T-helper 1 cell (primary cell): ENCODE results near the gene XG.
"Not testable (repeated sequence)": the region's sequence is repeated elsewhere in the genome, so short reads cannot be mapped to it uniquely, and the experiment has no call there.

Source experiments
- DNase-seq, 5 donors: peaks; one replicate each; pipeline ENCODE4 v3.0.0-alpha.2; 2012 to 2020

Gene XG

DNA sequence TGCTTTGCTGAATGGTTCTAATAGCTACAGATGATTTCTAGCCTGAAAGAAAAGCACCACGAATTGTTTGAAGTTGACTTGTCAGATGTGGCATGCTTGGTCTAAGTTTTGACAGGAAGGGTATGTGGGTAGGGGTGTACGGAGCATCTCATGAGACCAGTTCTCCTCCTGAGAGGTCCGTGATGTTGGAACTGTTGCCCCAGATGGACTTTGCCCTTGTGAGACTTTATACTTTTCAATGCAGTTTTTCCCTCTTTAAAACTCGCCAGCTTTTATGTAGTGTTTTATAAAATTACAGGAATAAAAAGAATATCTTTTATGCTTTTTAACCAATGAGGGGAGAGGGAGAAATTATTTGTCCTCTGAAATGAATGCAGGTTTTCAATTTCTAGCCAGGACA, 16.6 kb upstream of the XG start:
- no peak for DNase-seq

DNA sequence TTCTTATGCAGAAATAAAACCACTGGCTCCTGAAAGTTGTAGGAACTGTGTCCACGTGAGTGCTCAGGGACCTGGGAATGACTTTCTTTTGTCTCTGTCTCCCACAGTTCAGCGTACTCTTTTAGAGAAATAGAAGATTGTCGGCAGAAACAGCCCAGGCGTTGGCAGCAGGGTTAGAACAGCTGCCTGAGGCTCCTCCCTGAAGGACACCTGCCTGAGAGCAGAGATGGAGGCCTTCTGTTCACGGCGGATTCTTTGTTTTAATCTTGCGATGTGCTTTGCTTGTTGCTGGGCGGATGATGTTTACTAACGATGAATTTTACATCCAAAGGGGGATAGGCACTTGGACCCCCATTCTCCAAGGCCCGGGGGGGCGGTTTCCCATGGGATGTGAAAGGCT, 11.2 kb upstream of the XG start:
- no peak for DNase-seq

DNA sequence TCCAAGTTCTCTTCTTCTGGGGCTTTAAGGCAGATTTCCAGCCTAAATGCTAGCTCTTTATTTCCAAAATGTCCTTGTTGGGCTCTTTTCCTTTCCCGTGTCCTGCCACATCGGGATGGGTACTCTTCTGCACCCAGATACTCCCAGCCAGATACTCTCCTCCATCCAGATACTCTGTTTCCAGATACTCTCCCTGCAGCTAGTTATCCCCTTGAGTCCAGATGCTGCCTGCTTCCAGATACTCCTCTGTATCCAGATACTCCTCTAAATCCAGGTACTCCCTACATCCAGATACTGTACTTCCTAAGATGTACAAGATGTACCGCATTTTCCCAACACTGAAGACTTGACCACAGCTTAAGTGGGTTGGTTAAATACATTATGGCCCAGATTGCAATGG, 10.5 kb upstream of the XG start:
- DNase-seq, result no peak

DNA sequence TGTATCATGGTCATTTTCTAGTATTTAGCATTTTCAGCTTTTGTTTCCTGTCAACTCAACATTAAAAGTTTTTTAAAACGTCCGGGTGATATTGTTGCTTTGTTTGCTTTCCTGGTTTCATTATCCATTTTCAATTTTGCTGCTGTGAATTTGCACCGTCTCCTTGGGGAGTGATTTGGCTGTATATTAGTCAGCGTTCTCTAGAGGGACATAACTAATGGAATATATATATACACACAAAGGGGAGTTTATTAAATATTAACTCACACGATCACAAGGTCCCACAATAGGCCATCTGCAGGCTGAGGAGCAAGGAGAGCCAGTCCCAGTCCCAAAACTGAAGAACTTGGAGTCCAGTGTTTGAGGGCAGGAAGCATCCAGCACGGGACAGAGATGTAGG, 5.6 kb upstream of the XG start:
- not testable (repeated sequence) for DNase-seq

DNA sequence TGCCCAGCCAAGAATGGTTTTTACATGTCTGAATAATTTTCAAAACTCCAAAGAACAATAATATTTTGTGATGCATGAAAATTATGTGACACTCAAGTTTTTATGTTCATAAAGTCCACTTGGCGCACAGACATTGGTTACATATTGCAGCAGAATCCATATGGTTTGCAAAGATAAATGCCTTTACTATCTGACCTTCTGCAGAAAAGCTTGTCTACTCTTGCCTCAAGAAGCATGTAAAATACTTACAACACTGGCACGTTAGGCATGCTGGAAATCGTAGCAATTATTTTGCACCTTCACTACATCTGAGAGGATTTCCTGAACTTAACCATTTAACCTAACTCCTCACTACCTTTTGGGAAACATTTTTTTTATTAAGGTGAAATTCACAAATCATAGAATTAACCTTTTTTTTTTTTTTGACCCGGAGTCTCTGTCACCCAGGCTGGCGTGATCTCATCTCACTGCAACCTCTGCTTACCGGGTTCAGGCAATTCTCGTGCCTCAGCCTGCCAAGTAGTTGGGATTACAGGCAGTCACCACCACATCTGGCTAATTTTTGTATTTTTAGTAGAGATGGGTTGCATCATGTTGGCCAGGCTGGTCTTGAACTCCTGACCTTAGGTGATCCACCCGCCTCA, 3.5 kb upstream of the XG start:
- DNase-seq, result no peak

DNA sequence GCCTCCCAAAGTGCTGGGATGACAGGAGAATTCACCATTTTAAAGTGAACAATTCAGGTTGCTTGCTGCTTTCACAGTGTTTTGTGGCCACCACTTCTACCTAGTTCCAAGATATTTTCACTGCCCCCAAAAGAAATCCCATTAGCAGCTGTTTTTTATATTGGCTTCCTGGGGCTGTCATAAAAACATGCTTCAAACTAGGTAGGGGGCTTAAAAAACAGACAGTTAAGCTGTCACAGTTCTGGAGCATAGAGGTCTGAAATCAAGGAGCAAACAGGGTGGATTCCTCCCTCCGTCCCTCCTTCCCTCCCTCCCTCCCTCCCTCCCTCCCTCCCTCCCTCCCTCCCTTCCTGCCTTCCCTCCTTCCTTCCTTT, 3.0 kb upstream of the XG start:
- DNase-seq, result no peak

DNA sequence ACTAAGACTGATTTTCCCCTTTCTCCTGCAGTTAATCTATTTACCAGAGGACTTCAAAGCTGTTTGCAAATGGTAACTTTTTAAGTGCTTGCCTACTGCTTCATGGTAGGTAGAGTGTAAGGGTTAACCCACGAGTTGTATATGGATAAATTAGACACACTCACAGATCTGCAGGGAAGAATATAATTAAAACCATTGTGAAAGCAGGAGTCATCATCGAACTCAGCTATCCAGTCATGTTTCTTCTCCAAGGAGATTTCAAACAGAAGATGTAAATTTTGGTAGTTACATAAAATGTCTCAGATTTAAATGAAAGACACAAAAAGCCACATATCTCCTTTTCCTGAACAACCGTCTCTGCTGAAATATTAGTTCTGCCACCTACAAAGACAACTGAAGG, 549 bp upstream of the XG start:
- no peak for DNase-seq

DNA sequence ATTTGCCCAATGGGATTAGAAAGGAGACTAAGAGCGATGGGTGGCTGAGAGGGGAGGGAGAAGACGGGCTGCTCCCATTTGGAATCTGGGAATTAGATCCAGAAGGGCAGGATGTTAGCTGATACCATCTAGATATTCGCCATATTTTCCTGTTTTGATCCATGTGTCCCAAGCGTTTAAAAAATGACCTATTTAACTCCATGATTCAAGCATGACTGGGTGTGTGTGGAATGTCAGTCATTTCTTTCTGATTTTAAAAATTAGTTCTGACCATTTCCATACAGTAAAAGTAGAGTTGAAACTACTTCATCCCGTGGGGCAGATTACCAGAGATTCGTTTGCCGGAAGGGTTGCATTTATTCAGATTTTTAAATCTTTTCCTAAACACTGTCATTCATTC, 601 bp downstream of the XG start:
- not testable (repeated sequence) for DNase-seq

DNA sequence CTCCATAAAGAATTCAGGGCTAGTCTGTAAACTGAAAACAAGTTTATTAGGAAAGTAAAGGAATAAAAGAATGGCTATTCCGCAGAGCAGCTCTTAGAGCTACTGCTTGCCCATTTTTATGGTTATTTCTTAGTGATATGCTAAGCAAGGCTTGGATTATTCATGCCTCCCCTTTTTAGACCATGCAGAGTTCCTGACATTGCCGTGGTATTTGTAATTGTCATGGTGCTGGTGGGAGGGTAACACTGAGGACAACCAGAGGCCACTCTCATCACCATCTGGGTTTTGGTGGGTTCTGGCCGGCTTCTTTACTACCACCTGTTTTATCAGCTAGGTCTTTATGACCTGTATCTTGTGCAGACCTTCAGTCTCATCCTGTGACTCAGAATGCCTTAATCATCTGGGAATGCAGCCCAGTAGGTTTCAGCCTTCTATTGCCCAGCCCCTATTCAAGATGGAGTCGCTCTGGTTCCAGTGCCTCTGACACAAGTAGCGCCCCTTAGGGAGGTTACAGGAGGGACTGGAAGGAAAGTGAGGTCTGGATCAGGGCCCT, 3.4 kb downstream of the XG start:
- DNase-seq, result not testable (repeated sequence)

DNA sequence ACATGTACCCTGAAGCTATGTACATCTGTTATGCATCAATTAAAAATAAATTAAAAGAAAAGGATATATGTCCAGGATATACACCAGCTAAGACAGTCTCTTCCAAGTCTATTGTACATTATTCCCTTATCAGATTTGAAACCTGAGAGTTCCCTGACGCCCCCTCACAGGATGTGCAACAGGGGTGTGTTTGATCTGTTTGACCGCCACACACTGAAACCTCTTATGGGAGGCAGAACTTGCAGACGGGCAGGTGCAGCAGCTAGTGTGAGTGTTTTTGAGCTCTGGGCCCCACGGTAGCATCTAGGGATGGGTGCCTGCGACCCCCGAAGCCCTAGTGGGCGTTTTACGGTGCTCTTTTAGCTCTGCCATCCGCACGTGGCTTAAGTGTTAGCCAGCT, 4.7 kb downstream of the XG start:
- DNase-seq, result no peak

DNA sequence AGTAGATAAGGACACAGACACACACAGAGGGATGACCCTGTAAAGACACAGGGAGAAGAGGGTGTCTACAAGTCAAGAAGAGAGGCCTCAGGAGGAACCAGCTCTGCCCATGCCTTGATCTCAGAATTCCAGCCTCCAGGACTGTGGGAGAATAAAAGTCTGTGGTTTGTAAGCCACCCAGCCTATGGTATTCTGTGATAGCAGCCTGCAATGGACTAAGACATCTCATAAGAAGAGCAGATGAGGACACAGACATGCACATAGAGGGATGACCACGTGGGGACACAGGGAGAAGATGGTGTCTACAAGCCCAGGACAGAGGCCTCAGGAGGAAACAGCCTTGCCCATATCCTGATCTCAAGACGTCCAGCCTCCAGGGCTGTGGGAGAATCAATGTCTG, 9.4 kb downstream of the XG start:
- DNase-seq, result no peak

DNA sequence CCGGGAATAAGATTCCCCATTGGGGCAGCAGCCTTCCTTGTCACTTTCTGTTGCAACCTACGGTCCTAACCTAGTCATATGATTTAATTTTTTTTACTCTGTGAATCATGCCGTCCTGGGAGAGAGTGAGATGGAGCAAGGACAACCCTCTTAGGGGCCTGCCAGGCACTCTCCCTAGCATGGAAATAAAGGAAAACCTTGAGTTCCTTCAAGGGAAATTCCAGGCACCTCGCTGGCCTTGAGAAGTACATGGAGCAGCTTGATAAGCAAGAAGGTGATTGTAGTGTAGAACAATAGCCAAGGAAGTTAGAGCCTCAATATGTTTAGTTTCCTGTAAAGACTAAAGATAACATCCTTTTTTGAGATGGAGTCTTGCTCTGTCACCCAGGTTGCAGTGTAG, 10.8 kb downstream of the XG start:
- DNase-seq, result not testable (repeated sequence)

DNA sequence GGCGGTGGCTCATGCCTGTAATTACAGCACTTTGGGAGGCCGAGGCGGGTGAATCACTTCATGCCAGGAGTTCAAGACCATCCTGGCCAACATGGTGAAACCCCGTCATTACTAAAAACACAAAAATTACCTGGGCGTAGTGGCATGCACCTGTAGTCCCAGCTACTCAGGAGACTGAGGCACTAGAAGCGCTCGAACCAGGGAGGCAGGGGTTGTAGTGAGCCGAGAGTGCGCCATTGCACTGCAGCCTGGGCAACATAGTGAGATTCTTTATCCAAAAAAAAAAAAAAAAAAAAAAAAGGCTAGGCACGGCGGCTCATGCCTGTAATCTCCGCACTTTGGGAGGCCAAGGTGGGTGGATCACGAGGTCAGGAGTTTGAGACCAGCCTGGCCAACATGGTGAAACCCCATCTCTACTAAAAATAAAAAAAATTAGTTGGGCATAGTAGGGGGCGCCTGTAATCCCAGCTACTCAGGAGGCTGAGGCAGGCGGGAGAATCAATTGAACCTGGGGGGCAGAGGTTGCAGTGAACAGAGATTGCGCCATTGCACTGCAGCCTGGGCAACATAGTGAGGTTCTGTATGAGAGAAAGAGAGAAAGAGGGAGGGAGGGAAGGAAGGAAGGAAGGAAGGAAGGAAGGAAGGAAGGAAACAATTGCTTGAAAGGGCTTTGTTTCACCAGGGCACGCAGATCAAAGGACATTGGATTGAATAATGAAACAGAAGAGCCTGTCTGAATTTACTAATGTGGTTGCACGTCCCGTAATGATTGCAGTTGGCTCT, 13.1 kb downstream of the XG start:
- DNase-seq, result not testable (repeated sequence)

DNA sequence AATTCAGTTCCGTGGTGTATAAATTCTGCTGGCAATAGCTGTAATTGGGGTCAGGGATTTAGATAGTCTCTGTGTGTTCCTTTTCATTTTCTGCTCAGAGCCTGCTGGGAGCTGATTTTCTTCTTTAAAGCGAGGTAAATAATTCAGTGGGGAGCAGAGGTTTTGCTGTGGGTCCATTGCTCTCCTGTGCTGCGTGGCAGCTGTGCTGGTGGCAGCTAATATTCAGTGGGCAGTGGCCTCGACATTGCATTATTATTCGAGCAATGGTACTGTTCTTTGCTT, 13.7 kb downstream of the XG start:
- DNase-seq, result no peak

DNA sequence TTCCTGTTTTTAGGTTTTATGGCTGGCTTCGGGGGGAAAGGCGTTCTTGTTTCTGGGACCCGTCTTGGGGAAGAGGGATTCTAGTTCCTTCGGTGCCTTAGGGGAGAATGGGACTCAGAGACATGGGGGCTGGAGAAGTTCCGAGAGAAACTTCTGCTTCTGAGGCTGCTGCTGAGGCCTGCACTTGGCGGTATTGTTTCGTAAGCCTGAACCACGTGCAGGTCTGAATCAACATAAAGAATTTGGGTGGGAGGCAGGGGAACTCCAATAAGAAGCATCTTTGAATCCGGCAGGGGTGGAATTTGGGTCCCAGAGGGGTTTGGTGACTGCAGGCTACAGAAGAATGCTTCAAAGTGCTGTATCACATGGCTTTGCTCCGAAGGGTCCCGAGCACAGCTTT, 15.1 kb downstream of the XG start:
- DNase-seq, result no peak

DNA sequence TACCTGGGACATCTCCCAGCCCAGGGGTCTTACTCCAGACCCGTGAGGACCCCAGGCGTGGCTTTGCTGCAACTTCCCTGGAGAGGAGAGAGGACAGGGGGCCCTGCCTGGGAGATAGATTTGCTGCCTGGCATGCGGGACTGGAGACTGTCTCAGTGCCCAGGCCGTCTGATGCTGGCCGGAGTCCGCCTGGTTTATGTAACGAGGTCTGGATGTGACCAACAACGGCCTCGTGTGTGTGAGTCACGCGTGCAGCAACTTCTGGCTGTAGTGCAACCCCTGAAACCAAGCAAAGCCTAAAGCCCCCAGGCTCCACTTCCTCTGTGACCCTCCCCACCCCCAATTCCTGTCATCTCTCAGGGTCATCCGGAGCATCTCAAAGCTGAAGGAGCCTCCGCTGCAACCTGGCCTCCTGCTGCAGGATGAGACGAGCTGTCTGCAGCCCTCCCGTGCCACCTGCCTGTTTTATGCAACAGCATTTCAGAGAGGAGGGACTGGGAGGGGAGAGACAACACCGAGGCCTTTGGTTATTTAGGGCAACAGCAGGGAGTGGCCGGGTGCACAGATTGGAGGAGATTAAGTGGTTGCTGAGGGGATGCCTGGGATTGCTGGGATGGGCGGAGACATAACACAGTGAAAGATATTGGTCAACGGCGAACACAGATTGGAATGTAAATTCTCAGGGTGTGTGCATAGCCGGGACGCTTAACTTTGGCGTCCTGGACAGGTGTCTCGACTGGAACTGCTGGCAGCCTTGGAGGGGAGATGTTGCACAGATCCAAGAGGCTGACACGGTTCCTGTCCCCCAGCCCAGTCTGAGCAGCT, 16.0 kb downstream of the XG start:
- DNase-seq, result no peak

DNA sequence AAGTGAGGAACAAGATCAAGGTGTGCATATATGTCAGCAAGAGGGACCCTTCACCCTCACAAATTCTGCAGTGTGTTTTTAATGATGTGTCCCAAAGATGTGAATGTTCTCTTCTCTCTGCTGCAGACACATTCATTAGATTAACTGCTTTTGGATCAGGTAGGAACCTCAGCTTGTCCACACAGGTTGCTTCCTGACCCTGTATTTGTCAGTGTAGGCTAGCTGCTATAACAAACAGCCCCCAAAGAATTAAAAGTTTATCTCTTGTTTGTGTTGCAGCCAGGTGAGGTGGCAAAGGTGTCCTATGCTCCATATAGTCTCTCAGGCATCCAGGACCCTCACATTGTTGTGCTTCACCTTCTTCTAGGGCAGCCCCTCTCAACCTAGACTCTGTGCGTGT, 17.8 kb downstream of the XG start:
- no peak for DNase-seq

DNA sequence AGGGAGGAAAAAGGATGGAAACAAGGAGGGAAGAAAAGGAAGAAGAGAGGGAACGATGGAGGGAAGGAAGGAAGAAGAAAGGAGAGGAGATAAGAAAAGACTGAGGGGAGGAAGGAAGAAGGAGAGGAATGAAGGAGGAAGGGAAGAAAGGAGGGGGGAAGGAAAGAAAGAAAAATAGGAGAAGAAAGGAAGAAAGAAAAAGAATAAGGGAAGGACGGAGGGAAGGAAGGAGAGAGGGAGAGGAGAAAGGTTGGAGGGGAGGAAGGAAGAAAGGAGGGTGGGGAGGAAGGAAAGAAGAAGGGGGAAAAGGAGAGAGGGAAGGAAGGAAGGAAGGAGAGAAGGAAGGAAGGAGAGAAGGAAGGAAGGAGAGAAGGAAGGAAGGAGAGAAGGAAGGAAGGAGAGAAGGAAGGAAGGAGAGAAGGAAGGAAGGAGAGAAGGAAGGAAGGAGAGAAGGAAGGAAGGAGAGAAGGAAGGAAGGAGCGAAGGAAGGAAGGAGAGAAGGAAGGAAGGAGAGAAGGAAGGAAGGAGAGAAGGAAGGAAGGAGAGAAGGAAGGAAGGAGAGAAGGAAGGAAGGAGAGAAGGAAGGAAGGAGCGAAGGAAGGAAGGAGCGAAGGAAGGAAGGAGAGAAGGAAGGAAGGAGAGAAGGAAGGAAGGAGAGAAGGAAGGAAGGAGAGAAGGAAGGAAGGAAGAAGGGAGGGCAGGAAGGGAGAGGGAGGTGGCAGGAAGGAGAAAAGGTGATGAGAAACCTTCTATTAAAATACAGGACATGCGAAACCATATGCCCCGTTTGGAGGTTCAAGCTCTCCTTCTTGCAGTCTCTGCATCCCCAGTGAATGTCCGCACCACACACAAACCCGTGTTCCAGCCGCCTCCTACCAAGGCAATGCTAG, 21.6 kb downstream of the XG start:
- DNase-seq, result not testable (repeated sequence)

DNA sequence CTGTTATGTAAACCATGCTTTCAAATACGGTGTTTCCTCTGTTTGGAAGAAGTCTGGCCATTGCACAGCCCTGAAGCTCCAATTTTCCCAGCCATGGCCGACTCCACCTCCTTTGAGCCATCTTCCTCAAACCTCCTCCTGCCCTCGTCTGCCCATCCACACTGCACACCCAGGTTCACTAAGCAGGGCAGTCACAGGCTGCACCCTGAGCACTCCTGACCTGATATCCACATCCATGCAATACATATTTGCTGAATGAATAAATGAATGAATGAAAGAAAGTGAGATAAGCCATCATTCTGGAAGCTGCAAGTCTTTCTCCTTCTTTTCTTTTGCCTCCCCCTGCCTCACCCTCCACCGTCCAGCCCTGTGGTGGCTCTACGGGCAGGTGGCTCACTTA, 22.2 kb downstream of the XG start:
- DNase-seq, result no peak

DNA sequence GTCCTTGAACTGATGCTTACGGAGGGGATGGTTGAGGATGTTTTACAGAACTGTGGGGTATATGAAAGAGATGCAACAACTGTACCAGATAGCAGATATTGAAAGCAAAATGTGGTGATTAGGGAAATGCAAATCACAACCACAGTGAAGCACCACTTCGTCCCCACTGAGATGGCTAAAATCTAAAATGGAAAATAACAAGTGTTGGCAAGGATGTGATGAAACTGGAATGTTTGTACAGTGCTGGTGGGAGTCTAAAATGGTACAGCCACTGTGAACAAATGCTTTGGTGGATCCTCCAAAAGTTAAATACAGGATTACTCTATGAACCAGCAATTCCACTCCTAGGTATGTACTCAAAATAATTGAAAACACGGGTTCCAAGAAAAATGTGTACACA, 22.9 kb downstream of the XG start:
- DNase-seq, result no peak

DNA sequence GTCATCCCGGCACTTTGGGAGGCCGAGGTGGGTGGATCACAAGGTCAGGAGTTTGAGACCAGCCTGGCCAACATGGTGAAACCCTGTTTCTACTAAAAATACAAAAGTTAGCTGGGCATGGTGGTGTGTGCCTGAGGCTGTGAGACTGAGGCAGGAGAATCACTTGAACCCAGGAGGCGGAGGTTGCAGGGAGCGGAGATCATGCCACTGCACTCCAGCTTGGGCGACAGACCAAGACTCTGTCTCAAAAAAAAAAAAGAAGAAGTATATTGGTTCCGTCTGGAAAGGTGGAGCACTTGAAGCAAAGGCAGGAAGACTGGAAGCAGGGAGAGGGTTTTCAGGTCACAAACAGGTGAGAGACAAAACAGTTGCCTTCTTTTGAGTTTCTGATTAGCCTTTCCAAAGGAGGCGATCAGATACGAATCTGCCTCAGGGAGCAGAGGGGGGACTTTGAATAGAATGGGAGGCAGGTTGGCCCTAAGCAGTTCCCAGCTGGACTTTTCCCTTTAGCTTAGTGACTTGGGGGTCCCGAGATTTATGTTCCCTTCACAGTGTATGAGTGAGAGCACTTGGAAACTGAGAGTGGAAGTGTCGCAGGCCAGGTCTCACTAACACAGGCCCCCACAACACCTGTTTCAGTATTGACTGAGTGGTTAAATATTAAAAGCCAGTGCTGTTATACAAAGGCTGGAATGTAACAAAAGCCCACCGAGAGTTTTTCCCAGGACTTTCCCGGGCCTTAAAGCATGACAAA, 28.8 kb downstream of the XG start:
- DNase-seq, result not testable (repeated sequence)

DNA sequence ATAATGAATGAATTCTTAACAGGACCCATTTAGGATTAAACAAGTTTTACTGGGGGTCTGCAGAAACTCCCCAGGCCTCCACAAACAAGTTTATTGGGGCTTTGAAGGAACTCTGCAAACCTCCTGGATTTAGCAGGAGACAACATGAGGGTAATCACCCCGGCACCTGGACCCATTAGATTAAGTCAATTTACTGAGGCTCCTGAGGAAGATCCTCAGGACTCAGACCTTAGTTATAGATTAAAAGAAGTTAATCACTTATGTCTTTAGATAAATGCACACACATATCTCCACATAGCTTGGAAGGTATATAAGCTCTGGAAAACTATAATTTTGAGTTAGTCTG, 29.4 kb downstream of the XG start:
- DNase-seq, result no peak
